Suprapubic skin (tissue), 3 donors: ENCODE data around the gene SYNGR1.

ENCODE experiments used
- POLR2A ChIP-seq, 2 donors: fragments of 450-650 bp; IDR thresholded peaks; one replicate each; pipeline ENCODE4 v1.6.1; 2017; ENCODE audit warnings: antibody characterized with exemption in 2 of 2, mild to moderate bottlenecking in 2 of 2, moderate library complexity in 2 of 2
- TF ChIP-seq, protein P1 (sequence below), 2 donors: fragments of 200-600 bp in 1 of 2; fragments of 450-650 bp in 1 of 2; sonication (generic) in 1 of 2; IDR thresholded peaks; one replicate each; pipeline ENCODE4 v1.5.1; 2016 to 2019; ENCODE audit warnings: antibody characterized with exemption in 2 of 2, mild to moderate bottlenecking in 1 of 2, moderate library complexity in 1 of 2

DNA sequence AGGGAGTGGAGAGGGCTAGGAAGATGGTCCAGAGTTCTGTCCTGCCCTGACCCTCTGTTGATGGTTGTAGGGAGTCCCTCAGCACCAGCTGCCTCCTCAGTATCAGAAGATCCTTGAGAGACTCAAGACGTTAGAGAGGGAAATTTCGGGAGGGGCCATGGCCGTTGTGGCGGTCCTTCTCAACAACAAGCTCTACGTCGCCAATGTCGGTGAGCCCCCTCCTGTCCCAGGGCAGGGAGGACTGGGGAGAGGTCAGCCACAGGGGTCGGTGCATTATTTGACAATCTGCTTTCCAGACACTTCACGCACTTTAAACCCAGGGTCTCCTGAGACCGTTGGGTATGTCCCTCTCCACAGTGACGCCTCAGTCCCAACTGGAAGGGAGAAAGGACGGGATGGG lies 67.8 kb downstream of the SYNGR1 start:
- TF ChIP-seq POLR2A (IDR thresholded peaks at IDR 0.05): no peak
- TF ChIP-seq, protein P1, sequence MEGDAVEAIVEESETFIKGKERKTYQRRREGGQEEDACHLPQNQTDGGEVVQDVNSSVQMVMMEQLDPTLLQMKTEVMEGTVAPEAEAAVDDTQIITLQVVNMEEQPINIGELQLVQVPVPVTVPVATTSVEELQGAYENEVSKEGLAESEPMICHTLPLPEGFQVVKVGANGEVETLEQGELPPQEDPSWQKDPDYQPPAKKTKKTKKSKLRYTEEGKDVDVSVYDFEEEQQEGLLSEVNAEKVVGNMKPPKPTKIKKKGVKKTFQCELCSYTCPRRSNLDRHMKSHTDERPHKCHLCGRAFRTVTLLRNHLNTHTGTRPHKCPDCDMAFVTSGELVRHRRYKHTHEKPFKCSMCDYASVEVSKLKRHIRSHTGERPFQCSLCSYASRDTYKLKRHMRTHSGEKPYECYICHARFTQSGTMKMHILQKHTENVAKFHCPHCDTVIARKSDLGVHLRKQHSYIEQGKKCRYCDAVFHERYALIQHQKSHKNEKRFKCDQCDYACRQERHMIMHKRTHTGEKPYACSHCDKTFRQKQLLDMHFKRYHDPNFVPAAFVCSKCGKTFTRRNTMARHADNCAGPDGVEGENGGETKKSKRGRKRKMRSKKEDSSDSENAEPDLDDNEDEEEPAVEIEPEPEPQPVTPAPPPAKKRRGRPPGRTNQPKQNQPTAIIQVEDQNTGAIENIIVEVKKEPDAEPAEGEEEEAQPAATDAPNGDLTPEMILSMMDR (IDR thresholded peaks at IDR 0.05): no peak
